ENCODE data around the gene CEMIP.
"Not testable (repeated sequence)": the region's sequence is repeated elsewhere in the genome, so short reads cannot be mapped to it uniquely, and the experiment has no call there.

CEMIP gene

DNA sequence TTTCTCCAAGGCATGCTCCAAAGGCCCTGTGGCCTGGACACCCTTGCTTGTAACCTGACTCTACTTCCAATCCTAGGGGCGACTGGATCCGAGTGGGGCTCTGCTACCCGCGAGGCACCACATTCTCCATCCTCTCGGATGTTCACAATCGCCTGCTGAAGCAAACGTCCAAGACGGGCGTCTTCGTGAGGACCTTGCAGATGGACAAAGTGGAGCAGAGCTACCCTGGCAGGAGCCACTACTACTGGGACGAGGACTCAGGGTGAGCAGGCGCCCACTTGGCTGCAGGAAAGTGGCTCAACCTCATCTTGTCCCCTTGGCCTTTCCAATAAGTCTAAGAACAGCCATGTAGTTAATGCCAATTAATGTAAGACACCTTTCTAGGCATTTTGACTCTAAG lies 158.5 kb downstream of the CEMIP start:
- no peak for DNase-seq

- no peak for DNase-seq
These were observed 160.0 kb downstream of the CEMIP start for GRCh38 chr15:80939216-80939615.

- DNase-seq = no peak
These were observed 161.2 kb downstream of the CEMIP start for GRCh38 chr15:80940331-80940730.

GRCh38 chr15:80940851-80941250 lies 161.7 kb downstream of the CEMIP start:
- no peak for DNase-seq

- no peak for DNase-seq
These were observed 163.1 kb downstream of the CEMIP start for GRCh38 chr15:80942266-80942665.

- DNase-seq = no peak
These were observed 163.8 kb downstream of the CEMIP start for GRCh38 chr15:80942746-80943565.

GRCh38 chr15:80944818-80945217 lies 165.6 kb downstream of the CEMIP start:
- no peak for DNase-seq

DNA sequence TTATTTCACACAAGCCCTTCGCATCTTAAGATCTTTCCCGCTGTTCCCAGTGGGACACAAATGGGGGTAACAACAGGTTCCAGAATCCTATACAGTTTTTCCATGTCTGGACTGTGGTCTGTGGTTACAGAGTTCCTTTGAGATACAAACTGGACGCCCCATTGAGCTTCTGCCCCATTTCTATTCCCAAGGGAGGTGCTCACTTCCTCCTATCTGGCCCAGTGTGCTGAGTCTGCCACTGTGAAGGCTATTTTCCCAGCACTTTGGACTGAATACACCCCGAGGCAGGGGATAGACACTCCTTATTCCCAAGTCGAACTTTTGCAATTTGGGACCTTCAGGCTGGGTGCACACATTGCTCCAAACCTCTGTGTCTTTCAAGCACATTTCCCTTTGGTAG lies 166.4 kb downstream of the CEMIP start:
- DNase-seq = no peak

- DNase-seq = no peak
These were observed 167.4 kb downstream of the CEMIP start for GRCh38 chr15:80946576-80946975.

DNA sequence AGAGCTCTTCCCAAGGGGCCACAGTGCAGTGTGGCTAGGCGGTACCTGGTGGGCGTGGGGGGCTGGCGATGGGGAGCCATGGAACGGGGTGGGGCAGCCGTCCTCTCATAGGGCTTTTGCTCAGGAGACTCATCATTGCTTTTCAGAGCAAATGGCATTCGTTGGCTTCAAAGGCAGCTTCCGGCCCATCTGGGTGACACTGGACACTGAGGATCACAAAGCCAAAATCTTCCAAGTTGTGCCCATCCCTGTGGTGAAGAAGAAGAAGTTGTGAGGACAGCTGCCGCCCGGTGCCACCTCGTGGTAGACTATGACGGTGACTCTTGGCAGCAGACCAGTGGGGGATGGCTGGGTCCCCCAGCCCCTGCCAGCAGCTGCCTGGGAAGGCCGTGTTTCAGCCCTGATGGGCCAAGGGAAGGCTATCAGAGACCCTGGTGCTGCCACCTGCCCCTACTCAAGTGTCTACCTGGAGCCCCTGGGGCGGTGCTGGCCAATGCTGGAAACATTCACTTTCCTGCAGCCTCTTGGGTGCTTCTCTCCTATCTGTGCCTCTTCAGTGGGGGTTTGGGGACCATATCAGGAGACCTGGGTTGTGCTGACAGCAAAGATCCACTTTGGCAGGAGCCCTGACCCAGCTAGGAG lies 169.6 kb downstream of the CEMIP start:
- DNase-seq = no peak

DNA sequence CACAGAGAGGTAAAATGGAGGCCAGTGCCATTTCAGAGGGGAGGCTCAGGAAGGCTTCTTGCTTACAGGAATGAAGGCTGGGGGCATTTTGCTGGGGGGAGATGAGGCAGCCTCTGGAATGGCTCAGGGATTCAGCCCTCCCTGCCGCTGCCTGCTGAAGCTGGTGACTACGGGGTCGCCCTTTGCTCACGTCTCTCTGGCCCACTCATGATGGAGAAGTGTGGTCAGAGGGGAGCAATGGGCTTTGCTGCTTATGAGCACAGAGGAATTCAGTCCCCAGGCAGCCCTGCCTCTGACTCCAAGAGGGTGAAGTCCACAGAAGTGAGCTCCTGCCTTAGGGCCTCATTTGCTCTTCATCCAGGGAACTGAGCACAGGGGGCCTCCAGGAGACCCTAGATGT lies 170.6 kb downstream of the CEMIP start:
- no peak for DNase-seq

DNA sequence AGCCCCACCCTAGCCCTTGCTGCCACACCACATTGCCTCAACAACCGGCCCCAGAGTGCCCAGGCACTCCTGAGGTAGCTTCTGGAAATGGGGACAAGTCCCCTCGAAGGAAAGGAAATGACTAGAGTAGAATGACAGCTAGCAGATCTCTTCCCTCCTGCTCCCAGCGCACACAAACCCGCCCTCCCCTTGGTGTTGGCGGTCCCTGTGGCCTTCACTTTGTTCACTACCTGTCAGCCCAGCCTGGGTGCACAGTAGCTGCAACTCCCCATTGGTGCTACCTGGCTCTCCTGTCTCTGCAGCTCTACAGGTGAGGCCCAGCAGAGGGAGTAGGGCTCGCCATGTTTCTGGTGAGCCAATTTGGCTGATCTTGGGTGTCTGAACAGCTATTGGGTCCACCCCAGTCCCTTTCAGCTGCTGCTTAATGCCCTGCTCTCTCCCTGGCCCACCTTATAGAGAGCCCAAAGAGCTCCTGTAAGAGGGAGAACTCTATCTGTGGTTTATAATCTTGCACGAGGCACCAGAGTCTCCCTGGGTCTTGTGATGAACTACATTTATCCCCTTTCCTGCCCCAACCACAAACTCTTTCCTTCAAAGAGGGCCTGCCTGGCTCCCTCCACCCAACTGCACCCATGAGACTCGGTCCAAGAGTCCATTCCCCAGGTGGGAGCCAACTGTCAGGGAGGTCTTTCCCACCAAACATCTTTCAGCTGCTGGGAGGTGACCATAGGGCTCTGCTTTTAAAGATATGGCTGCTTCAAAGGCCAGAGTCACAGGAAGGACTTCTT lies 171.3 kb downstream of the CEMIP start:
- no peak for DNase-seq

- DNase-seq = no peak
These were observed 172.8 kb downstream of the CEMIP start for GRCh38 chr15:80951941-80952340.

GRCh38 chr15:80953001-80953952 lies 174.1 kb downstream of the CEMIP start:
- no peak for DNase-seq

DNA sequence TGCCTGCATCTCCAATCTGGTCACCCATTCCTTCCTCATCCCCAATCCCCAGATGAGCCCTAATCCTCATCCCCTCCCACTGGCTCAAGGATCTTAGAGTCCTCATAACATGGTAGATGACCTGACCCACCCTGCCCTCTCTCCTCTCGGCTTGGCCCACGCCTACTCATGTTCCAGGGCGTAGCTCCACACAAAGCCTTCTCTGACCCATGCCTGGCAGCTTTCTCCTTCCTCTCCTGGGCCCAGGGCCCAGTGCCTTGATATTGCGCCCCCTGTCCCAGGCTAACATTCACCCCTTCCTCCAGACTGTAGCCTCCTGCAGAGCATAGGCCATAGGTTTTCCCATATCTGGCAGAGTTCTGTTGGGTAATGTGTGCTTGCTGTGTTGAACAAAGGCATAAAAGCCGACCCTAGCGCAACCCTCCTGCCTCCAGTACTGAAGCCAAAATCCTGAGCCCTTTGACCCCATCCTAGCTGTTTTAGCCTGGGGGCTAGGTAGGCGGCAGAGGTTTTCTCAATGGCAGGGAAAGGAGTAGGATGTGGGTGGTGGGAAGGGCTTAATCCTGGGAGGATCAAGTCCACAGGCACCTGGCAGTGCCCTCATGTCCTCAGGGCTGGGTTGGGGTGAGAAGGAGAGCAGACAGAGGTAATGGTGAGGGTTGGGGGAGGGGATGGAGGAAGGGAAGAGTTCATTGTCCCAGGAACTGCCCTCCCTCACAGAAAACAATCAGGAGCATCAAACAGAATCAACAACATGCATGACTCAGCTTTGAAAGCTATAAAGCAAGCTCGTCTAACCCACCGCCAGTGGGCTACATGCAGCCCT lies 175.0 kb downstream of the CEMIP start:
- no peak for DNase-seq

DNA sequence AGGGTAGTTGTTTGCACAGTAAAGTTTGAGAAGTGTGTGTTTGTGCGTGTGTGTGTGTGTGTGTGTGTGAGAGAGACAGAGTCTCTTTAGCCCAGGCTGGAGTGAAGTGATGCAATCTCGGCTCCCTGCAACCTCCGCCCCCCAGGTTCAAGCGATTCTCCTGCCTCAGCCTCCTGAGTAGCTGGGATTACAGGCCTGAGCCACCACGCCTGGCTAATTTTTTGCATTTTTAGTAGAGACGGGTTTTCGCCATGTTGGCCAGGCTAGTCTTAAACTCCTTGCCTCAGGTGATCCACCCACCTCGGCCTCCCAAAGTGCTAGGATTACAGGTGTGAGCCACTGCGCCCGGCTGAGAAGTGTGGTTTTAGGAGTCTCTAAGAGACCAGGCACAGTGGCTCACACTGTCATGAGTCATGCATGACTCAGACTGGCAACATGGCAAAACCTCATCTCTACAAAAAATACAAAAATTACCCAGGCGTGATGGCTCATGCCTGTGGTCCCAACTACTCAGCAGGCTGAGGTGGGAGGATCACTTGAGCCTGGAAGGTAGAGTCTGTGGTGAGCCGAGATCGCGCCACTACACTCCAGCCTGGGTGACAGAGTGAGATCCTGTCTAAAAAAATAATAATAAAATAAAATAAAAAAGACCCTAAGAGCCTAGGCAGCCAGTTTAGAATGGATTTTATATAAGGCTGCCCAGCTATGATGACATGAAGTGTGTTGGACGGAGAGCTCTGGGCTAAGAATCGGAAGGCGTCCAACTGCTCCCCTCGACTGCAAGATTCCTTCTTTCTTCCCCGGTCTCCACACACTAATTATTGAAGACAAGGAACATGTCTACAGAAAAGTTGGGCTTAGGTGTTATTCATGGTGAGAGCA lies 176.6 kb downstream of the CEMIP start:
- not testable (repeated sequence) for DNase-seq

DNA sequence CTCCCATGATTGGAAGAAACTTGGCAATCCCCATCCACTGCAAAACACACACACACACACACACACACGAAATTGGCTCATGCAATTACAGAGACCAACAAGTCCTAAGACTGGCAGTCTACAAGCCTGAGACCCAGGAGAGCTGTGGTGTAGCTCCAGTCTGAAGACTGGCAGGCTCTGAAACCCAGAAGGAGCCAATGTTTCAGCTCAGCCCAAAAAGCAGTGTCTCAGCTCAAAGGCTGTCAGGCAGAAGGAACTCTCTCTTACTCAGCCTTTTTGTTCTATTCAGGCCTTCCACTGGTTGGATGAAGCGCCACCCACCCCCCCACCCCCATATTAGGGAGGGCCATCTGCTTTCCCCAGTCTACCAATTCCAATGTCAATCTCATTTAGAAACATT lies 178.4 kb downstream of the CEMIP start:
- no peak for DNase-seq

DNA sequence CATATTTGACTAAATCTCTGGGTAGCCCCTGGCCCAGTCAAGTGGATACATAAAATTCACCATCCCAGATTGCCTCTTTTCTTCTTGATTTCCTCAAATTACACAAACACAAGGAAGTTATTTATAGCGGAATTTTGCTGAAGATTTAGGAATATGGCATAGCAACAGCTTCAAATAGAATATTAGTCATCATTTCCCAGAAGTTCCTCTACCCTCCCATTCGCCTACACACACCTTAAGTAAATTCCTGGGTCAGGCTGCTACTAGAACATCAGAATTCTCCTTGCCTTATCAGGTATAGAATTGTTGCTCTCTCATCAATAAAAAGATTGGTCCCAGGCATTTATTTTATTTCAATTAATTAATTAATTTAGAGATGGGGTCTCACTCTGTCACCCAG lies 178.8 kb downstream of the CEMIP start:
- DNase-seq = no peak

- DNase-seq = no peak
These were observed 179.8 kb downstream of the CEMIP start for GRCh38 chr15:80958818-80959495.

- not testable (repeated sequence) for DNase-seq
These were observed 186.3 kb downstream of the CEMIP start for GRCh38 chr15:80965454-80965853.

Measured in activated CD4-positive, alpha-beta T cell treated with anti-CD3 and anti-CD28 coated beads for 1 hour (primary cell).